K562 (cell line): ENCODE results near the gene TSPAN14. TPM values are rescaled to one million over a fixed set of nuclear protein-coding genes. Genes with fewer than 3 reads are reported as not detected.

Experiments
- DMBX1 ChIP-seq: fragments of 250-450 bp; sonication (Bioruptor Pico); IDR thresholded peaks from 2 replicates; pipeline ENCODE4 v1.8.0; 2022; ENCODE audit warnings: inconsistent platforms, mild to moderate bottlenecking, moderate library complexity, borderline replicate concordance
- ETV5 ChIP-seq: sonication (generic); formaldehyde crosslinking; IDR thresholded peaks from 2 replicates; pipeline ENCODE4 v1.4.0; 2020; ENCODE audit warnings: low read depth, mild to moderate bottlenecking, missing genetic modification reagents
- NR2F6 ChIP-seq: fragments of 450-650 bp; formaldehyde crosslinking; IDR thresholded peaks from 2 replicates; pipeline ENCODE4 v1.4.0; 2020; ENCODE audit warnings: mild to moderate bottlenecking
- SMAD3 ChIP-seq: fragments of 450-650 bp; formaldehyde crosslinking; conservative IDR thresholded peaks from 2 replicates; pipeline ENCODE4 v1.4.0; 2020; ENCODE audit warnings: mild to moderate bottlenecking
- TEAD4 ChIP-seq, 2 experiments: sonication (generic) in 1 of 2; formaldehyde crosslinking in 1 of 2; IDR thresholded peaks; 2 replicates each; pipeline versions ENCODE4 v1.6.1 to v1.8.0; 2012 to 2022; ENCODE audit warnings: borderline replicate concordance in 1 of 2, inconsistent platforms in 1 of 2, low read length in 1 of 2, mild to moderate bottlenecking in 1 of 2, missing genetic modification reagents in 1 of 2
- ZNF717 ChIP-seq: fragments of 250-450 bp; sonication (Bioruptor Pico); IDR thresholded peaks from 2 replicates; pipeline ENCODE4 v1.5.0; 2021
- polyA plus RNA-seq, 8 experiments: library from polyadenylated mRNA; depleted of rRNA in 4 of 8; stranded (reverse) in 5 of 8; unstranded in 3 of 8; fragments of >200 nt; fragmentation: Nextera tagmentation in 2 of 8; fragmentation: Illumina TruSeq in 1 of 8; extraction: Ambion mirVana in 2 of 8; extraction: Trizol in 1 of 8; gene quantifications; 2 replicates each; pipeline versions ENCODE4 v1.2.1 to v1.2.3, GENCODE V29; 2011 to 2014; ENCODE audit warnings: inconsistent platforms in 1 of 8, missing spikeins in 1 of 8
- total RNA-seq, 7 experiments: library from RNA; depleted of rRNA in 6 of 7; stranded (reverse); fragments of >200 nt in 6 of 7; fragmentation: Illumina TruSeq in 2 of 7; extraction: Trizol in 2 of 7; gene quantifications; 2 replicates each; pipeline versions ENCODE4 v1.2.1 to v1.2.3, GENCODE V29; 2011 to 2021; ENCODE audit warnings: low replicate concordance in 1 of 7
- TF ChIP-seq, protein P1 (sequence below), 2 experiments: IDR thresholded peaks in 1 of 2; conservative IDR thresholded peaks in 1 of 2; 2 replicates each; pipeline ENCODE4 v1.6.1; 2016; ENCODE audit warnings: low read depth in 2 of 2, mild to moderate bottlenecking in 1 of 2, missing compliant biosample characterization in 1 of 2, missing genetic modification characterization in 1 of 2, moderate library complexity in 1 of 2
- TF ChIP-seq, protein P2 (sequence below): fragments of 450-650 bp; IDR thresholded peaks from 2 replicates; pipeline ENCODE4 v1.7.1; 2018; ENCODE audit warnings: mild to moderate bottlenecking, low read depth; ENCODE audit not compliant: partially characterized antibody
- TF ChIP-seq, protein P3 (sequence below): sonication (generic); formaldehyde crosslinking; IDR thresholded peaks from 2 replicates; pipeline ENCODE4 v1.8.0; 2023; ENCODE audit warnings: missing genetic modification reagents, mild to moderate bottlenecking, borderline replicate concordance

TSPAN14 gene
- total and polyA plus RNA-seq, 9 of the 15 experiments (the other 6 are each of a cell fraction or from before 2014, with no cell fraction given): 5.8 to 92.9 (median 23.3) TPM

DNA sequence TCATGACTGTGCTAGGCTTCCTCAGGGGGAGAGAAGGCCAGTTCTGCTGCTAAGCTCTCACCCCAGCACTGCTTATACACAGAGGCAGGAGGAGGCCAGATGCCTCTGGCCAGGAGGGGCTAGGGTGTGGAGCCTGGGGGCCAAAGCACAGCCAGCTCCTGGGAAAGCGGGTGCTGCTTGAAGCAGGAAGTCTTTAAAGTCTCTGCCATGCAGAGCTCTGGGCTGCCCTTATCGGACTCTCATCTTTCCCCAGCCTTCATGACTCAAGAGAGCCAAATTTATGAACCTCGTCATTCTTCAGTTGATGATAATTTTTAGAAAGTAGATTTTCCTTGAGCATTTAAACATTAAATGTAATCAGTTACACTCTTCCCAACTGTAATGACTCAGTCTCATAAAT lies 11.2 kb upstream of the TSPAN14 start (continued):
- TF ChIP-seq, protein P1, sequence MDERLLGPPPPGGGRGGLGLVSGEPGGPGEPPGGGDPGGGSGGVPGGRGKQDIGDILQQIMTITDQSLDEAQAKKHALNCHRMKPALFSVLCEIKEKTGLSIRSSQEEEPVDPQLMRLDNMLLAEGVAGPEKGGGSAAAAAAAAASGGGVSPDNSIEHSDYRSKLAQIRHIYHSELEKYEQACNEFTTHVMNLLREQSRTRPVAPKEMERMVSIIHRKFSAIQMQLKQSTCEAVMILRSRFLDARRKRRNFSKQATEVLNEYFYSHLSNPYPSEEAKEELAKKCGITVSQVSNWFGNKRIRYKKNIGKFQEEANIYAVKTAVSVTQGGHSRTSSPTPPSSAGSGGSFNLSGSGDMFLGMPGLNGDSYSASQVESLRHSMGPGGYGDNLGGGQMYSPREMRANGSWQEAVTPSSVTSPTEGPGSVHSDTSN (CRISPR knock-in tag; IDR thresholded peaks at IDR 0.05; ENCODE audit: low read depth): no peak
- TF ChIP-seq, protein P1 (tag; conservative IDR thresholded peaks at IDR 0.05; ENCODE audit: low read depth): peak; percentile 59
- TF ChIP-seq, protein P2, sequence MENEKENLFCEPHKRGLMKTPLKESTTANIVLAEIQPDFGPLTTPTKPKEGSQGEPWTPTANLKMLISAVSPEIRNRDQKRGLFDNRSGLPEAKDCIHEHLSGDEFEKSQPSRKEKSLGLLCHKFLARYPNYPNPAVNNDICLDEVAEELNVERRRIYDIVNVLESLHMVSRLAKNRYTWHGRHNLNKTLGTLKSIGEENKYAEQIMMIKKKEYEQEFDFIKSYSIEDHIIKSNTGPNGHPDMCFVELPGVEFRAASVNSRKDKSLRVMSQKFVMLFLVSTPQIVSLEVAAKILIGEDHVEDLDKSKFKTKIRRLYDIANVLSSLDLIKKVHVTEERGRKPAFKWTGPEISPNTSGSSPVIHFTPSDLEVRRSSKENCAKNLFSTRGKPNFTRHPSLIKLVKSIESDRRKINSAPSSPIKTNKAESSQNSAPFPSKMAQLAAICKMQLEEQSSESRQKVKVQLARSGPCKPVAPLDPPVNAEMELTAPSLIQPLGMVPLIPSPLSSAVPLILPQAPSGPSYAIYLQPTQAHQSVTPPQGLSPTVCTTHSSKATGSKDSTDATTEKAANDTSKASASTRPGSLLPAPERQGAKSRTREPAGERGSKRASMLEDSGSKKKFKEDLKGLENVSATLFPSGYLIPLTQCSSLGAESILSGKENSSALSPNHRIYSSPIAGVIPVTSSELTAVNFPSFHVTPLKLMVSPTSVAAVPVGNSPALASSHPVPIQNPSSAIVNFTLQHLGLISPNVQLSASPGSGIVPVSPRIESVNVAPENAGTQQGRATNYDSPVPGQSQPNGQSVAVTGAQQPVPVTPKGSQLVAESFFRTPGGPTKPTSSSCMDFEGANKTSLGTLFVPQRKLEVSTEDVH: no peak
- TF ChIP-seq ETV5 (CRISPR knock-in tag): no peak
- no peak for TF ChIP-seq TEAD4 (IDR thresholded peaks at IDR 0.05; ENCODE audit: low read length)
- TF ChIP-seq TEAD4 (CRISPR knock-in tag; IDR thresholded peaks at IDR 0.05; ENCODE audit: borderline replicate concordance): no peak
- no peak for TF ChIP-seq ZNF717 (CRISPR knock-in tag)
- no peak for TF ChIP-seq SMAD3 (CRISPR knock-in tag)
- no peak for TF ChIP-seq DMBX1 (CRISPR knock-in tag)
- TF ChIP-seq, protein P3, sequence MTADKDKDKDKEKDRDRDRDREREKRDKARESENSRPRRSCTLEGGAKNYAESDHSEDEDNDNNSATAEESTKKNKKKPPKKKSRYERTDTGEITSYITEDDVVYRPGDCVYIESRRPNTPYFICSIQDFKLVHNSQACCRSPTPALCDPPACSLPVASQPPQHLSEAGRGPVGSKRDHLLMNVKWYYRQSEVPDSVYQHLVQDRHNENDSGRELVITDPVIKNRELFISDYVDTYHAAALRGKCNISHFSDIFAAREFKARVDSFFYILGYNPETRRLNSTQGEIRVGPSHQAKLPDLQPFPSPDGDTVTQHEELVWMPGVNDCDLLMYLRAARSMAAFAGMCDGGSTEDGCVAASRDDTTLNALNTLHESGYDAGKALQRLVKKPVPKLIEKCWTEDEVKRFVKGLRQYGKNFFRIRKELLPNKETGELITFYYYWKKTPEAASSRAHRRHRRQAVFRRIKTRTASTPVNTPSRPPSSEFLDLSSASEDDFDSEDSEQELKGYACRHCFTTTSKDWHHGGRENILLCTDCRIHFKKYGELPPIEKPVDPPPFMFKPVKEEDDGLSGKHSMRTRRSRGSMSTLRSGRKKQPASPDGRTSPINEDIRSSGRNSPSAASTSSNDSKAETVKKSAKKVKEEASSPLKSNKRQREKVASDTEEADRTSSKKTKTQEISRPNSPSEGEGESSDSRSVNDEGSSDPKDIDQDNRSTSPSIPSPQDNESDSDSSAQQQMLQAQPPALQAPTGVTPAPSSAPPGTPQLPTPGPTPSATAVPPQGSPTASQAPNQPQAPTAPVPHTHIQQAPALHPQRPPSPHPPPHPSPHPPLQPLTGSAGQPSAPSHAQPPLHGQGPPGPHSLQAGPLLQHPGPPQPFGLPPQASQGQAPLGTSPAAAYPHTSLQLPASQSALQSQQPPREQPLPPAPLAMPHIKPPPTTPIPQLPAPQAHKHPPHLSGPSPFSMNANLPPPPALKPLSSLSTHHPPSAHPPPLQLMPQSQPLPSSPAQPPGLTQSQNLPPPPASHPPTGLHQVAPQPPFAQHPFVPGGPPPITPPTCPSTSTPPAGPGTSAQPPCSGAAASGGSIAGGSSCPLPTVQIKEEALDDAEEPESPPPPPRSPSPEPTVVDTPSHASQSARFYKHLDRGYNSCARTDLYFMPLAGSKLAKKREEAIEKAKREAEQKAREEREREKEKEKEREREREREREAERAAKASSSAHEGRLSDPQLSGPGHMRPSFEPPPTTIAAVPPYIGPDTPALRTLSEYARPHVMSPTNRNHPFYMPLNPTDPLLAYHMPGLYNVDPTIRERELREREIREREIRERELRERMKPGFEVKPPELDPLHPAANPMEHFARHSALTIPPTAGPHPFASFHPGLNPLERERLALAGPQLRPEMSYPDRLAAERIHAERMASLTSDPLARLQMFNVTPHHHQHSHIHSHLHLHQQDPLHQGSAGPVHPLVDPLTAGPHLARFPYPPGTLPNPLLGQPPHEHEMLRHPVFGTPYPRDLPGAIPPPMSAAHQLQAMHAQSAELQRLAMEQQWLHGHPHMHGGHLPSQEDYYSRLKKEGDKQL (CRISPR knock-in tag): no peak
- no peak for TF ChIP-seq NR2F6 (CRISPR knock-in tag)
